KOPT-K1 (cell line): ENCODE results near the gene NUDT8.
"Not testable (repeated sequence)": the region's sequence is repeated elsewhere in the genome, so short reads cannot be mapped to it uniquely, and the experiment has no call there.

Experiments used
- H3K27ac ChIP-seq: fragments of 200-600 bp; sonication (generic); 2 replicates; pipeline ENCODE4 v1.5.1; 2016; ENCODE audit warnings: antibody characterized with exemption, mild to moderate bottlenecking, low read depth, low read length; ENCODE audit not compliant: poor library complexity, severe bottlenecking
- H3K36me3 ChIP-seq: fragments of 200-600 bp; sonication (generic); 2 replicates; pipeline ENCODE4 v1.5.1; 2017; ENCODE audit warnings: antibody characterized with exemption, mild to moderate bottlenecking, low read length, moderate library complexity; ENCODE audit not compliant: insufficient read depth
- H3K9me3 ChIP-seq: fragments of 200-600 bp; sonication (generic); 2 replicates; pipeline ENCODE4 v1.5.1; 2017; ENCODE audit warnings: antibody characterized with exemption, low read length, mild to moderate bottlenecking; ENCODE audit not compliant: insufficient read depth, poor library complexity, severe bottlenecking

The NUDT8 gene

GRCh38 chr11:67588899-67589415, 40.8 kb downstream of the NUDT8 start:
- not testable (repeated sequence) for H3K27ac ChIP-seq, H3K9me3 ChIP-seq
- H3K36me3 ChIP-seq, result peaks cover 45% of the 10 kb centered on the region; the same call in 1 of the 2 replicates

GRCh38 chr11:67588136-67588503, 41.6 kb downstream of the NUDT8 start:
- no peak overlapping the region for H3K27ac ChIP-seq
- H3K9me3 ChIP-seq, result no peaks in the 10 kb centered on the region
- H3K36me3 ChIP-seq, result peaks cover 45% of the 10 kb centered on the region; the same call in 1 of the 2 replicates

- H3K9me3 ChIP-seq, result no peaks in the 10 kb centered on the region
- H3K27ac ChIP-seq, result no peak overlapping the region
- peaks cover 45% of the 10 kb centered on the region; the same call in 1 of the 2 replicates for H3K36me3 ChIP-seq
Measured at GRCh38 chr11:67586568-67587250, 43.0 kb downstream of the NUDT8 start.

- Histone ChIP-seq H3K27ac (no peak overlapping the region), H3K36me3 (peaks cover 45% of the 10 kb centered on the region; the same call in 1 of the 2 replicates)
Measured at GRCh38 chr11:67585911-67586310, 43.8 kb downstream of the NUDT8 start.

GRCh38 chr11:67584881-67585873, 44.6 kb downstream of the NUDT8 start:
- Histone ChIP-seq H3K9me3 (no peaks in the 10 kb centered on the region), H3K36me3 (peaks cover 45% of the 10 kb centered on the region; the same call in 1 of the 2 replicates), H3K27ac (peak overlapping the region; percentile 68)

More at GRCh38 chr11:67585911-67586310, 43.8 kb downstream of the NUDT8 start:
- H3K9me3 ChIP-seq, result no peaks in the 10 kb centered on the region

- H3K9me3 ChIP-seq, result no peaks in the 10 kb centered on the region
- H3K36me3 ChIP-seq, result peaks cover 45% of the 10 kb centered on the region; the same call in 1 of the 2 replicates
- peak overlapping the region; percentile 68 for H3K27ac ChIP-seq
Measured at GRCh38 chr11:67584205-67584880, 45.4 kb downstream of the NUDT8 start.

GRCh38 chr11:67583247-67584204, 46.2 kb downstream of the NUDT8 start, which contains the start of gene GSTP1:
Gene GSTP1, plus strand, starts transcription at chr11:67583812. Its CDS starts 32 bp downstream, at chr11:67583844.
- peaks cover 39% of the 10 kb centered on the region; the same call in 1 of the 2 replicates for H3K36me3 ChIP-seq
- H3K9me3 ChIP-seq, result no peaks in the 10 kb centered on the region
- peak within 1 kb of the TSS; percentile 68 for H3K27ac ChIP-seq

GRCh38 chr11:67582011-67582410, 47.7 kb downstream of the NUDT8 start:
- Histone ChIP-seq H3K9me3 (no peaks in the 10 kb centered on the region), H3K27ac (no peak overlapping the region), H3K36me3 (peaks cover 25% of the 10 kb centered on the region; the same call in 1 of the 2 replicates)

- Histone ChIP-seq H3K9me3 (no peaks in the 10 kb centered on the region), H3K36me3 (peaks cover 19% of the 10 kb centered on the region; the same call in 1 of the 2 replicates), H3K27ac (no peak overlapping the region)
Measured at GRCh38 chr11:67581469-67581868, 48.3 kb downstream of the NUDT8 start.

GRCh38 chr11:67577951-67578350, 51.8 kb downstream of the NUDT8 start:
- Histone ChIP-seq H3K9me3 (no peaks in the 10 kb centered on the region), H3K36me3 (no peaks in the 10 kb centered on the region), H3K27ac (no peak overlapping the region)
